Type B pancreatic cell (in vitro differentiated cells): ENCODE results near the gene PRKCB. TPM values are rescaled to one million over a fixed set of nuclear protein-coding genes. Genes with fewer than 3 reads are reported as not detected.

Experiments used
- DNase-seq: peaks from one replicate; pipeline ENCODE4 v3.0.0; 2021; ENCODE audit warnings: mixed read lengths; ENCODE audit not compliant: unreplicated experiment; ENCODE audit errors: extremely low spot score
- H3K27ac Mint-ChIP-seq: 2 replicates; pipeline ENCODE4 v1.8.0; 2021; ENCODE audit warnings: mild to moderate bottlenecking, mixed read lengths
- H3K27me3 Mint-ChIP-seq: 2 replicates; pipeline ENCODE4 v1.8.0; 2021; ENCODE audit warnings: mixed read lengths
- H3K36me3 Mint-ChIP-seq: 2 replicates; pipeline ENCODE4 v1.8.0; 2021; ENCODE audit warnings: mixed read lengths
- H3K4me1 Mint-ChIP-seq: one replicate; pipeline ENCODE4 v1.8.0; 2021; ENCODE audit warnings: mixed read lengths; ENCODE audit not compliant: unreplicated experiment
- H3K4me3 Mint-ChIP-seq: 2 replicates; pipeline ENCODE4 v1.8.0; 2021; ENCODE audit warnings: mild to moderate bottlenecking, mixed read lengths
- H3K9me3 Mint-ChIP-seq: 2 replicates; pipeline ENCODE4 v1.8.0; 2021; ENCODE audit warnings: mixed read lengths
- CTCF ChIP-seq: fragments of 200-600 bp; sonication (generic); conservative IDR thresholded peaks from 2 replicates; pipeline ENCODE4 v1.5.0; 2021; ENCODE audit warnings: antibody characterized with exemption, mild to moderate bottlenecking
- total RNA-seq: library from RNA; stranded (reverse); gene quantifications from 2 replicates; pipeline ENCODE4 v1.2.1, GENCODE V29; 2021; ENCODE audit warnings: low replicate concordance

The PRKCB gene
- total RNA-seq, 1 donor from 2014 or later = 10.2 TPM

GRCh38 chr16:23981429-23982399 is 145.9 kb downstream of the PRKCB start:
- Mint-ChIP-seq H3K36me3 (no peaks in the 10 kb centered on the region), H3K4me1 (no peaks in the 10 kb centered on the region), H3K27me3 (peaks cover 21% of the 10 kb centered on the region), H3K9me3 (no peaks in the 10 kb centered on the region), H3K4me3 (no peak overlapping the region), H3K27ac (no peak overlapping the region)
- DNase-seq = no peak
- TF ChIP-seq CTCF = no peak

GRCh38 chr16:23986455-23986854 is 150.7 kb downstream of the PRKCB start:
- Mint-ChIP-seq H3K9me3 (no peaks in the 10 kb centered on the region), H3K36me3 (no peaks in the 10 kb centered on the region)
- TF ChIP-seq CTCF = no peak

GRCh38 chr16:23987443-23987842 is 151.7 kb downstream of the PRKCB start:
- TF ChIP-seq CTCF = no peak
- H3K4me1 Mint-ChIP-seq = no peaks in the 10 kb centered on the region
- H3K27ac Mint-ChIP-seq = no peak overlapping the region
- no peaks in the 10 kb centered on the region for H3K9me3 Mint-ChIP-seq
- no peaks in the 10 kb centered on the region for H3K36me3 Mint-ChIP-seq
- H3K4me3 Mint-ChIP-seq = no peak overlapping the region
- peaks cover 16% of the 10 kb centered on the region for H3K27me3 Mint-ChIP-seq
- DNase-seq = no peak

More at GRCh38 chr16:23986455-23986854, 150.7 kb downstream of the PRKCB start:
- peaks cover 16% of the 10 kb centered on the region for H3K27me3 Mint-ChIP-seq
- H3K4me3 Mint-ChIP-seq = no peak overlapping the region
- no peaks in the 10 kb centered on the region for H3K4me1 Mint-ChIP-seq
- DNase-seq = no peak
- no peak overlapping the region for H3K27ac Mint-ChIP-seq

- Mint-ChIP-seq H3K4me3 (no peak overlapping the region), H3K27ac (no peak overlapping the region), H3K4me1 (no peaks in the 10 kb centered on the region), H3K9me3 (no peaks in the 10 kb centered on the region), H3K36me3 (no peaks in the 10 kb centered on the region), H3K27me3 (peaks cover 6% of the 10 kb centered on the region)
- TF ChIP-seq CTCF = no peak
- DNase-seq = no peak
These were observed 154.7 kb downstream of the PRKCB start for GRCh38 chr16:23990507-23990906.

GRCh38 chr16:23991066-23991465 is 155.3 kb downstream of the PRKCB start:
- no peak overlapping the region for H3K27ac Mint-ChIP-seq
- H3K4me3 Mint-ChIP-seq = no peak overlapping the region
- no peaks in the 10 kb centered on the region for H3K36me3 Mint-ChIP-seq
- peaks cover 6% of the 10 kb centered on the region for H3K27me3 Mint-ChIP-seq
- H3K4me1 Mint-ChIP-seq = no peaks in the 10 kb centered on the region
- no peaks in the 10 kb centered on the region for H3K9me3 Mint-ChIP-seq
- no peak for DNase-seq
- no peak for TF ChIP-seq CTCF
